IMR-90 (cell line): ENCODE results near the gene DCST2. TPM values are rescaled to one million over a fixed set of nuclear protein-coding genes. Genes with fewer than 3 reads are reported as not detected.

ENCODE experiments used
- ATAC-seq: fragments of 200-7000 bp; cut with Tn5 transposase; 2 replicates; pipeline ENCODE4 v1.9.1; 2020; ENCODE audit warnings: low read depth, mild to moderate bottlenecking, moderate library complexity
- BruUV-seq: library from RNA; stranded (reverse); fragments of 400-500 nt; replicated peaks from 2 replicates; lab custom pipeline; 2021; lab: Mats Ljungman, UMichigan
- CTCF ChIA-PET: fragments of 300-600 bp; formaldehyde crosslinking; extraction: SDS; loops from one replicate; lab custom pipeline; 2021; ENCODE audit warnings: antibody characterized with exemption; lab: Yijun Ruan, JAX
- POLR2A ChIA-PET: fragments of 300-600 bp; sonication (Branson Sonifier 250); formaldehyde crosslinking; loops from one replicate; lab custom pipeline; 2022; ENCODE audit warnings: antibody characterized with exemption; ENCODE audit not compliant: unreplicated experiment; lab: Charles Lee
- DNase-seq: peaks from one replicate; pipeline ENCODE4 v3.0.0; 2013
- H2AFZ ChIP-seq: replicated peaks from 2 replicates; pipeline ENCODE3; 2013; ENCODE audit warnings: low read length, mild to moderate bottlenecking; ENCODE audit not compliant: poor library complexity
- H2AK5ac ChIP-seq: 2 replicates; pipeline ENCODE4 v1.6.1; 2013; ENCODE audit warnings: low read depth, low read length, inconsistent platforms
- H2AK9ac ChIP-seq: replicated peaks from 2 replicates; pipeline ENCODE3; 2013; ENCODE audit warnings: mild to moderate bottlenecking, low read depth, low read length, moderate library complexity; ENCODE audit not compliant: poor library complexity
- H2BK120ac ChIP-seq: 2 replicates; pipeline ENCODE4 v1.6.1; 2013; ENCODE audit warnings: low read depth, low read length, inconsistent platforms
- H2BK15ac ChIP-seq: 3 replicates; pipeline ENCODE4 v1.6.1; 2013; ENCODE audit warnings: low read depth, low read length, inconsistent platforms
- H2BK20ac ChIP-seq: 2 replicates; pipeline ENCODE4 v1.6.1; 2013; ENCODE audit warnings: low read depth, mild to moderate bottlenecking, inconsistent platforms, low read length, moderate library complexity
- H2BK5ac ChIP-seq: 2 replicates; pipeline ENCODE4 v1.6.1; 2013; ENCODE audit warnings: mild to moderate bottlenecking, low read depth, low read length, inconsistent platforms; ENCODE audit not compliant: poor library complexity, severe bottlenecking
- H3K14ac ChIP-seq: replicated peaks from 2 replicates; pipeline ENCODE4 v1.6.1; 2013; ENCODE audit warnings: low read depth, low read length, inconsistent platforms
- H3K18ac ChIP-seq: 2 replicates; pipeline ENCODE4 v1.6.1; 2013; ENCODE audit warnings: low read depth, low read length, control low read depth
- H3K23ac ChIP-seq: 2 replicates; pipeline ENCODE4 v1.6.1; 2013; ENCODE audit warnings: low read depth, low read length, inconsistent platforms
- H3K27ac ChIP-seq: 2 replicates; pipeline ENCODE4 v1.5.1; 2013; ENCODE audit warnings: mild to moderate bottlenecking, control low read depth, low read length; ENCODE audit not compliant: insufficient read depth
- H3K27me3 ChIP-seq: 2 replicates; pipeline ENCODE4 v1.6.1; 2013; ENCODE audit warnings: low read length; ENCODE audit not compliant: control insufficient read depth, insufficient read depth
- H3K36me3 ChIP-seq: 2 replicates; pipeline ENCODE4 v1.6.1; 2013; ENCODE audit warnings: low read length, mixed read lengths; ENCODE audit not compliant: control insufficient read depth, insufficient read depth
- H3K4ac ChIP-seq: 2 replicates; pipeline ENCODE4 v1.6.1; 2013; ENCODE audit warnings: low read depth, low read length, inconsistent platforms
- H3K4me1 ChIP-seq: 2 replicates; pipeline ENCODE4 v1.6.1; 2013; ENCODE audit warnings: low read length, mixed read lengths; ENCODE audit not compliant: control insufficient read depth, insufficient read depth
- H3K4me2 ChIP-seq: 2 replicates; pipeline ENCODE4 v1.6.1; 2013; ENCODE audit warnings: low read depth, mild to moderate bottlenecking, control low read depth, low read length, moderate library complexity
- H3K4me3 ChIP-seq: 2 replicates; pipeline ENCODE4 v1.5.1; 2013; ENCODE audit warnings: low read depth, mild to moderate bottlenecking, control low read depth, low read length, moderate library complexity; ENCODE audit not compliant: insufficient read depth
- H3K56ac ChIP-seq: 2 replicates; pipeline ENCODE4 v1.6.1; 2013; ENCODE audit warnings: low read length, inconsistent platforms; ENCODE audit not compliant: insufficient read depth; ENCODE audit errors: extremely low read depth
- H3K79me1 ChIP-seq, 2 experiments: 2 replicates each; pipeline ENCODE4 v1.6.1; 2013; ENCODE audit warnings: low read length in 2 of 2, inconsistent platforms in 1 of 2, low read depth in 1 of 2
- H3K9ac ChIP-seq: 2 replicates; pipeline ENCODE4 v1.6.1; 2013; ENCODE audit warnings: low read depth, low read length, control low read depth
- H3K9me1 ChIP-seq: 2 replicates; pipeline ENCODE4 v1.6.1; 2013; ENCODE audit warnings: low read length, inconsistent platforms; ENCODE audit not compliant: insufficient read depth
- H3K9me3 ChIP-seq: 2 replicates; pipeline ENCODE4 v1.6.1; 2013; ENCODE audit warnings: low read length; ENCODE audit not compliant: control insufficient read depth, insufficient read depth
- H4K20me1 ChIP-seq: 2 replicates; pipeline ENCODE4 v1.6.1; 2013; ENCODE audit warnings: low read length, inconsistent platforms; ENCODE audit not compliant: insufficient read depth
- H4K5ac ChIP-seq: 2 replicates; pipeline ENCODE4 v1.6.1; 2013; ENCODE audit warnings: mild to moderate bottlenecking, low read depth, low read length, control low read depth
- H4K8ac ChIP-seq, 2 experiments: 2 replicates each; pipeline ENCODE4 v1.6.1; 2013; ENCODE audit warnings: low read depth in 2 of 2, low read length in 2 of 2, control low read depth in 1 of 2, inconsistent platforms in 1 of 2
- H4K91ac ChIP-seq: 2 replicates; pipeline ENCODE4 v1.6.1; 2013; ENCODE audit warnings: low read depth, low read length, inconsistent platforms; ENCODE audit not compliant: insufficient read depth
- BHLHE40 ChIP-seq: fragments of 150-350 bp; IDR thresholded peaks from 2 replicates; pipeline ENCODE4 v1.6.1; 2016; ENCODE audit warnings: mild to moderate bottlenecking, low read depth, low read length
- CEBPB ChIP-seq: IDR thresholded peaks from 2 replicates; pipeline ENCODE4 v1.6.1; 2012; ENCODE audit warnings: low read depth, low read length, improper control_type of control experiment
- CTCF ChIP-seq: conservative IDR thresholded peaks from 2 replicates; pipeline ENCODE4 v1.5.1; 2012; ENCODE audit warnings: mild to moderate bottlenecking, low read depth, low read length, improper control_type of control experiment
- ELK1 ChIP-seq: fragments of 150-350 bp; IDR thresholded peaks from 2 replicates; pipeline ENCODE4 v1.6.1; 2016; ENCODE audit warnings: low read depth, mild to moderate bottlenecking, low read length, moderate library complexity, borderline replicate concordance
- FOS ChIP-seq: fragments of 150-350 bp; IDR thresholded peaks from 2 replicates; pipeline ENCODE4 v1.6.1; 2016; ENCODE audit warnings: low read depth, low read length
- MAFK ChIP-seq: IDR thresholded peaks from 2 replicates; pipeline ENCODE4 v1.6.1; 2012; ENCODE audit warnings: low read depth, low read length, improper control_type of control experiment
- RAD21 ChIP-seq: IDR thresholded peaks from 2 replicates; pipeline ENCODE4 v1.6.1; 2012; ENCODE audit warnings: low read length, improper control_type of control experiment
- RCOR1 ChIP-seq: IDR thresholded peaks from 2 replicates; pipeline ENCODE4 v1.6.1; 2012; ENCODE audit warnings: mild to moderate bottlenecking, low read length, improper control_type of control experiment; ENCODE audit not compliant: insufficient replicate concordance
- SMC3 ChIP-seq: fragments of 150-350 bp; IDR thresholded peaks from 2 replicates; pipeline ENCODE4 v1.6.1; 2016; ENCODE audit warnings: low read depth, mild to moderate bottlenecking, antibody characterized with exemption, low read length, moderate library complexity
- WGBS, 2 experiments: methylation state at CpG; one replicate each; pipeline versions ENCODE4 v1.1.5 to v1.1.7; 2013; ENCODE audit warnings: missing lambda C conversion rate in 2 of 2; ENCODE audit not compliant: insufficient read length in 1 of 2; ENCODE audit errors: extremely low coverage in 2 of 2; 5-methylcytosine and 5-hydroxymethylcytosine counted together
- dilution Hi-C: fragments of 300-500 bp; cut with HindIII; formaldehyde crosslinking; loops from one replicate; pipeline ENCODE4 v1.14.3; 2018; ENCODE audit warnings: low sequenced_read_pairs; ENCODE audit not compliant: unreplicated experiment
- in situ Hi-C: fragments of 300-500 bp; cut with MboI; formaldehyde crosslinking; loops from 3 replicates; pipeline ENCODE4 v1.14.3; 2019; ENCODE audit warnings: low sequenced_read_pairs, inconsistent platforms, mixed read lengths
- intact Hi-C: fragments of 100-400 bp; cut with micrococcal nuclease; formaldehyde crosslinking; loops from 2 replicates; pipeline ENCODE4 v1.10.0; 2022
- polyA plus RNA-seq, 3 experiments: library from polyadenylated mRNA; depleted of rRNA; stranded (reverse); fragments of >200 nt; gene quantifications; 2 replicates each; pipeline ENCODE4 v1.2.3, GENCODE V29; 2012; ENCODE audit warnings: low replicate concordance in 1 of 3
- total RNA-seq: library from RNA; depleted of rRNA; stranded (reverse); fragments of >200 nt; gene quantifications from 2 replicates; pipeline ENCODE4 v1.2.3, GENCODE V29; 2012

The DCST2 gene
- total and polyA plus RNA-seq, 2 of the 4 experiments (the other 2 are of a cell fraction), result 0.14 TPM; not detected in 1

GRCh38 chr1:155079210-155079486 is 45.6 kb upstream of the DCST2 start:
- H2BK5ac ChIP-seq, result no peak overlapping the region
- H4K5ac ChIP-seq, result no peak overlapping the region
- no peak overlapping the region for H3K4me3 ChIP-seq
- in situ Hi-C loops (no loop called here), intact Hi-C loops (no loop called here), dilution Hi-C loops (no loop called here)
- H3K9ac ChIP-seq, result no peak overlapping the region
- 0 out of 2 replicates have a peak, but pooled peaks cover 3% of the 10 kb centered on the region for H3K9me1 ChIP-seq
- ChIA-PET POLR2A (interaction anchor here (0.6 kb wide), 1 partner anchor 9 kb away, joined by 3 read pairs; no protein-coding TSS in a partner anchor), CTCF (no interaction called here)
- no peak overlapping the region for H4K91ac ChIP-seq
- DNase-seq (no peak), ATAC-seq (no peak)
- no peak overlapping the region for H2BK15ac ChIP-seq
- no peak overlapping the region for H3K18ac ChIP-seq
- H2BK20ac ChIP-seq, result no peak overlapping the region
- H4K8ac ChIP-seq, result no peak overlapping the region
- no peak overlapping the region for H3K27ac ChIP-seq
- BruUV-seq, result no TSS peak
- H3K56ac ChIP-seq, result no peak overlapping the region
- no peak overlapping the region for H3K4ac ChIP-seq
- TF ChIP-seq RCOR1 (no peak), RAD21 (no peak), MAFK (no peak), ELK1 (no peak), SMC3 (no peak), BHLHE40 (no peak), CTCF (no peak), CEBPB (no peak), FOS (no peak)
- no peak overlapping the region for H2AK5ac ChIP-seq
- H3K79me1 ChIP-seq, result no peaks in the 10 kb centered on the region
- H3K4me2 ChIP-seq, result peak overlapping the region; percentile 82; the same call in 1 of the 2 replicates
- H3K9me3 ChIP-seq, result no peaks in the 10 kb centered on the region
- H3K23ac ChIP-seq, result no peak overlapping the region
- H4K20me1 ChIP-seq, result peaks cover 11% of the 10 kb centered on the region
- H3K36me3 ChIP-seq, result no peaks in the 10 kb centered on the region
- WGBS, 2 experiments, result 0% methylated on average over 2 of the region's 10 CpGs; no CpG with 5 or more reads in 1 of the 2 experiments
- H2AK9ac ChIP-seq, result peak overlapping the region; percentile 56
- peaks cover 6% of the 10 kb centered on the region; the same call in 1 of the 2 replicates for H3K4me1 ChIP-seq
- peak overlapping the region; percentile 36 for H2AFZ ChIP-seq
- H3K27me3 ChIP-seq, result peaks cover 74% of the 10 kb centered on the region
- no peak overlapping the region for H3K14ac ChIP-seq
- no peak overlapping the region for H2BK120ac ChIP-seq
